IPS-15b (cell line): ENCODE results near the gene ADAMTS19.

Experiments used
- H3K27me3 ChIP-seq: one replicate; pipeline ENCODE4 v1.6.1; 2013; ENCODE audit warnings: low read length; ENCODE audit not compliant: control insufficient read depth, insufficient read depth
- H3K36me3 ChIP-seq: one replicate; pipeline ENCODE4 v1.6.1; 2013; ENCODE audit warnings: low read length; ENCODE audit not compliant: control insufficient read depth, insufficient read depth
- H3K4me1 ChIP-seq: one replicate; pipeline ENCODE4 v1.6.1; 2013; ENCODE audit warnings: mild to moderate bottlenecking, low read length; ENCODE audit not compliant: control insufficient read depth, insufficient read depth
- H3K4me3 ChIP-seq: one replicate; pipeline ENCODE4 v1.5.1; 2013; ENCODE audit warnings: low read depth, low read length
- H3K9ac ChIP-seq: one replicate; pipeline ENCODE4 v1.6.1; 2013; ENCODE audit warnings: low read depth, mild to moderate bottlenecking, low read length
- H3K9me3 ChIP-seq: one replicate; pipeline ENCODE4 v1.6.1; 2013; ENCODE audit warnings: mild to moderate bottlenecking, low read length; ENCODE audit not compliant: control insufficient read depth, insufficient read depth

The ADAMTS19 gene

GRCh38 chr5:129477532-129477931 lies 17.4 kb downstream of the ADAMTS19 start:
- no peaks in the 10 kb centered on the region for H3K9me3 ChIP-seq
- no peaks in the 10 kb centered on the region for H3K27me3 ChIP-seq
- H3K36me3 ChIP-seq: no peaks in the 10 kb centered on the region
- no peak overlapping the region for H3K9ac ChIP-seq
- H3K4me1 ChIP-seq: no peaks in the 10 kb centered on the region
- H3K4me3 ChIP-seq: no peak overlapping the region

- no peak overlapping the region for H3K9ac ChIP-seq
- no peaks in the 10 kb centered on the region for H3K36me3 ChIP-seq
- no peaks in the 10 kb centered on the region for H3K27me3 ChIP-seq
- no peaks in the 10 kb centered on the region for H3K4me1 ChIP-seq
- H3K9me3 ChIP-seq: no peaks in the 10 kb centered on the region
- H3K4me3 ChIP-seq: no peak overlapping the region
Observed at GRCh38 chr5:129481161-129481560, 21.1 kb downstream of the ADAMTS19 start.

DNA sequence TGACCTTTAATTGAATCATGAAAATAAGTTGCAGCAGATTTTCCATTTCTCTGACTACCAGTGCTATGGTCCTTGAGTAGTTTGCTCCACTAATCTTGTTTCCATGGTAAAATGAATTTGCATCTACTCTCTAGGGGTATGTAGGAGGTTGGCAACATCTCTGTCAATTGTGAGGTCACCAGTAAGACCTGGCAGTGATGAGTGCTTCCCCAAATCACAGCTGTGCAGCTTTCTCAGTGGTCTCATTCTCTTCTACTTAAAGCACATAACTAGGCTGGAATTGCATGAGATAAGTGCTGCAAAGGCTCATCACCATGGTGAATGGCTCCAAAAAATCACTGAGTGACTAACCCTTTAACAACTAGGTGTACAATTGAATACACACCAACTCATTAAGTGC lies 36.3 kb downstream of the ADAMTS19 start:
- H3K27me3 ChIP-seq: no peaks in the 10 kb centered on the region
- H3K4me1 ChIP-seq: no peaks in the 10 kb centered on the region
- no peak overlapping the region for H3K4me3 ChIP-seq
- no peaks in the 10 kb centered on the region for H3K36me3 ChIP-seq
- no peak overlapping the region for H3K9ac ChIP-seq
- no peaks in the 10 kb centered on the region for H3K9me3 ChIP-seq

DNA sequence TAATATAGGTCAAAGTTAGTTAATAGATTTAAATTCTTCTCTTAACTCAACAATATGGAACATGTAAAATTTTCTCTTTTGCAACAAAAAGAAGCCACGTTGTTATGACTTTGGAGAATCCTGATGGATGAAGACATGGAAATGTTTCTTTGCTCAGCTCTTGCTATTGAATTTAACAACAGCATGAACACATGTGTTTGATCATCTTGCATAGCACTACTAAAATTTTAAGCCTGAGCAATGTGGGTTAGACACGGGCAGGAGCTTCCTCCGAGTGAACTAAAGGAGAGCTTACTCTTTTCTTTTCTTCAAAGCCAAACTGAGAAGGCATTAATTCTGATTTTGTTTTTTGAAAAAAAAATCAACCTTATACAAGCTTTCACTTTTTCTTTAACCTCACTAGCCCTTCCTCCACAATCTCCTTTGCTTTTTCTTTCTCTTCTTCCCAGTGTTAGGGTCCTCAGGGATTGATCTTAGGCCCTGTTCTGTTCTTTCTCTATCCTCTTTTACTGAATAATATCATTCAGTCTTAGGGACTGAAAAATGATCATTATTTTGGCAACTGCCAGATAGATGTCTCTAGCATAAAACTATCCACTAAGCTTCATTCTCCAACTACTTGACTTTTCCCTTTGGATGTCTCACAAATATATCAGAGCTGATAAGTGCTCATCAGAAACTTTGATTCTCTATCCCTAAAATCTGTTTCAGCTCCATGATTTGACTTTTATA lies 36.9 kb downstream of the ADAMTS19 start:
- H3K4me1 ChIP-seq: no peaks in the 10 kb centered on the region
- H3K36me3 ChIP-seq: no peaks in the 10 kb centered on the region
- no peak overlapping the region for H3K9ac ChIP-seq
- no peaks in the 10 kb centered on the region for H3K9me3 ChIP-seq
- no peaks in the 10 kb centered on the region for H3K27me3 ChIP-seq
- H3K4me3 ChIP-seq: no peak overlapping the region

DNA sequence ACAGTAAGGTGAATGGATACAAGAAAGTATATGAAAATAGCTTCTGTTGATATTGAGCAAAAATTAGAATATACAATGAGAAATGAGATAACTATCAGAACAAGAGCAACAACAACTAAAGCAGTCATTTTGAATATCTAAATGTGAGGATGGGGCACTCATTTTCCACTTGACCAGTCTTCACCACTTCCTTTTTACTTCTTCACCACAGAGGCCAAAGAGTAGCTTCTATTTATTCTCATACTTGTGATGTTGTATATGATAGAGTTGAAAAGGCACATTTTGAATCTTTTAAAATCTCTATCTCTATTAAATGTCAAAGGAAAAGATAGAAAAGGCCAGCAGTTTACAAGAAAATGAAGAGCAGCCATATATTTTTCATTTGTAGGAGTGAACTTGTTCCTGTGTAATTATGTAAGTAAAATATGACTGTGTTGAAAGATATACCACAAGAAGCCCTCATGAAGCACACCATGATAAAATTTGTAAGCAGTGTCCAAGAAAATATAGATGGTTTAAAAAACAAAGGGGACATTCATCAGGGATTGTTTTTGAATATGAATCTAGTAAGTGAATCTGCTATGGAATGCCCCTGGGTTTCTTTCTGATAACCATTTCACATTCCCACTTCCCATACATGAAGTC lies 39.2 kb downstream of the ADAMTS19 start:
- no peaks in the 10 kb centered on the region for H3K36me3 ChIP-seq
- no peak overlapping the region for H3K4me3 ChIP-seq
- H3K9me3 ChIP-seq: no peaks in the 10 kb centered on the region
- H3K4me1 ChIP-seq: no peaks in the 10 kb centered on the region
- no peak overlapping the region for H3K9ac ChIP-seq
- H3K27me3 ChIP-seq: no peaks in the 10 kb centered on the region

DNA sequence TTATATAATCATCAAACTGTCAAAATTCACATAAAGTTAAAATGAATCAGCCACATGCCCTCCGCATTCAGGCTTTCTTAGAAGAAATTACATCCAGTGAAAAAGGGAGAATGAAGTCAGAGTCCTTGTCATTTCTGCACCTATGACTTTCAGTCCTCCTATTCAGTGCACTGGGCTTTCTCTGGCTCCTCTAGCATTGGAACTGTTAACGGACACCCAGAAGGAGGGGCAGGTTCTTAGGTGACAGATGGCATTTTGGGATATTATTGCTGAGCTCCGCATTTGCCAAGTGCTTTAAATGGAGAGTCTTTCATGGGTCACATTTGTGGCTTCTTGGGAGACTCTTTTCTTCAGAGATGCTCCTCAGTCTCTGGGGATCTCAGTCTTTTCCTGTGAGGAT lies 40.0 kb downstream of the ADAMTS19 start:
- no peaks in the 10 kb centered on the region for H3K9me3 ChIP-seq
- no peaks in the 10 kb centered on the region for H3K27me3 ChIP-seq
- no peak overlapping the region for H3K9ac ChIP-seq
- no peaks in the 10 kb centered on the region for H3K4me1 ChIP-seq
- H3K36me3 ChIP-seq: no peaks in the 10 kb centered on the region
- no peak overlapping the region for H3K4me3 ChIP-seq

- no peaks in the 10 kb centered on the region for H3K4me1 ChIP-seq
- no peak overlapping the region for H3K4me3 ChIP-seq
- no peaks in the 10 kb centered on the region for H3K9me3 ChIP-seq
- no peaks in the 10 kb centered on the region for H3K36me3 ChIP-seq
- H3K9ac ChIP-seq: no peak overlapping the region
- H3K27me3 ChIP-seq: no peaks in the 10 kb centered on the region
Observed at GRCh38 chr5:129506086-129506485, 46.0 kb downstream of the ADAMTS19 start.

- no peak overlapping the region for H3K4me3 ChIP-seq
- H3K36me3 ChIP-seq: no peaks in the 10 kb centered on the region
- no peaks in the 10 kb centered on the region for H3K27me3 ChIP-seq
- H3K4me1 ChIP-seq: no peaks in the 10 kb centered on the region
- H3K9me3 ChIP-seq: no peaks in the 10 kb centered on the region
- H3K9ac ChIP-seq: no peak overlapping the region
Observed at GRCh38 chr5:129506950-129507349, 46.9 kb downstream of the ADAMTS19 start.

GRCh38 chr5:129507527-129507926 lies 47.4 kb downstream of the ADAMTS19 start:
- Histone ChIP-seq H3K9me3 (no peaks in the 10 kb centered on the region), H3K27me3 (no peaks in the 10 kb centered on the region), H3K9ac (no peak overlapping the region), H3K4me1 (no peaks in the 10 kb centered on the region), H3K4me3 (no peak overlapping the region), H3K36me3 (no peaks in the 10 kb centered on the region)

DNA sequence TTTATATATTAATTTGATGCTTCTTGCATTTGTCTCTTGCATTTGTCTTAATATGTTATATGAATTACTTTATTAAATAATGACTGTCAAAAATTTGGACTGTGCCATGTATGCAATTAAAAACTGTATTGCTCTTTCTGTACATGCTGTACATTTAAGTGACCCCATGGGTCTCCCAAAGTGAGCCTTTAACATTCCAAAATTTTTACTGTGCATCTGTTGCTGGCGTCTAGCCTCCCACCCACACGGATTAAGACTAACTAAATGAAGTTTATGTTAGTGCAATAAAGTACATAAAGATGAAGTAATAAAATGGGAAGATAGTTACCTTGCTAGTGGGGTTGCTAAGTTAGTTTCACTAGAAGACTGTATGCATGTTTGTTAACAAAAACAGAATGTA lies 48.5 kb downstream of the ADAMTS19 start:
- Histone ChIP-seq H3K36me3 (no peaks in the 10 kb centered on the region), H3K4me3 (no peak overlapping the region), H3K9me3 (no peaks in the 10 kb centered on the region), H3K27me3 (no peaks in the 10 kb centered on the region), H3K9ac (no peak overlapping the region), H3K4me1 (no peaks in the 10 kb centered on the region)

- no peak overlapping the region for H3K9ac ChIP-seq
- H3K9me3 ChIP-seq: no peaks in the 10 kb centered on the region
- no peaks in the 10 kb centered on the region for H3K36me3 ChIP-seq
- no peaks in the 10 kb centered on the region for H3K4me1 ChIP-seq
- H3K27me3 ChIP-seq: no peaks in the 10 kb centered on the region
- no peak overlapping the region for H3K4me3 ChIP-seq
Observed at GRCh38 chr5:129509363-129509975, 49.4 kb downstream of the ADAMTS19 start.

GRCh38 chr5:129511291-129511690 lies 51.2 kb downstream of the ADAMTS19 start:
- Histone ChIP-seq H3K9ac (no peak overlapping the region), H3K4me1 (no peaks in the 10 kb centered on the region), H3K9me3 (no peaks in the 10 kb centered on the region), H3K4me3 (no peak overlapping the region), H3K27me3 (no peaks in the 10 kb centered on the region), H3K36me3 (no peaks in the 10 kb centered on the region)
